Measurements from ENCODE around the gene ITIH4. TPM values are rescaled to one million over a fixed set of nuclear protein-coding genes. Genes with fewer than 3 reads are reported as not detected.

The ITIH4 gene
- total and polyA plus RNA-seq, 2 of the 13 experiments (the other 11 are each of a cell fraction or from before 2014, with no cell fraction given): 2.7 to 5.3 TPM

GRCh38 chr3:52787672-52788625, 42.5 kb downstream of the ITIH4 start (continued):
- TF ChIP-seq HMGXB4 (CRISPR knock-in tag; IDR thresholded peaks at IDR 0.05; ENCODE audit: borderline replicate concordance in 1 of 2, low read depth in 1 of 2) (0 out of 4 replicates have a peak, but pooled peaks of 1 of the 2 experiments have one; percentile 34), ZNF260 (CRISPR knock-in tag; IDR thresholded peaks at IDR 0.05; ENCODE audit: borderline replicate concordance, low read depth) (no peak), AGO1 (IDR thresholded peaks at IDR 0.05; ENCODE audit: low read depth, low read length, poor library complexity, severe bottlenecking) (no peak), ZNF383 (CRISPR knock-in tag; IDR thresholded peaks at IDR 0.05; ENCODE audit: borderline replicate concordance) (no peak), HNF4A (CRISPR knock-in tag; IDR thresholded peaks at IDR 0.05) (no peak), DDIT3 (CRISPR knock-in tag; IDR thresholded peaks at IDR 0.05) (no peak), ZUFSP (CRISPR knock-in tag; IDR thresholded peaks at IDR 0.05; ENCODE audit: borderline replicate concordance) (no peak), MTERF4 (CRISPR knock-in tag; IDR thresholded peaks at IDR 0.05) (no peak), BCL6 (CRISPR knock-in tag; IDR thresholded peaks at IDR 0.05) (no peak), ZSCAN29 (CRISPR knock-in tag; conservative IDR thresholded peaks at IDR 0.05) (no peak), DMAP1 (CRISPR knock-in tag; IDR thresholded peaks at IDR 0.05) (no peak), ZFP41 (CRISPR knock-in tag; IDR thresholded peaks at IDR 0.05; ENCODE audit: borderline replicate concordance) (no peak), POGK (CRISPR knock-in tag; conservative IDR thresholded peaks at IDR 0.05) (no peak), CBFB (CRISPR knock-in tag; IDR thresholded peaks at IDR 0.05) (no peak), SRSF4 (IDR thresholded peaks at IDR 0.05; ENCODE audit: low read depth, low read length, poor library complexity, severe bottlenecking) (no peak), ZNF644 (CRISPR knock-in tag; IDR thresholded peaks at IDR 0.05; ENCODE audit: low read depth) (no peak), IKZF1 (IDR thresholded peaks at IDR 0.05) (no peak), KDM5A (IDR thresholded peaks at IDR 0.05; ENCODE audit: borderline replicate concordance, low read length) (no peak), SMARCE1 (IDR thresholded peaks at IDR 0.05; ENCODE audit: borderline replicate concordance) (no peak), ZBTB38 (CRISPR knock-in tag; IDR thresholded peaks at IDR 0.05) (no peak), NR2F6 (IDR thresholded peaks at IDR 0.05) (no peak), NR2F6 (CRISPR knock-in tag; IDR thresholded peaks at IDR 0.05) (no peak), ZSCAN22 (CRISPR knock-in tag; IDR thresholded peaks at IDR 0.05) (no peak), PRPF4 (IDR thresholded peaks at IDR 0.05; ENCODE audit: low read depth, low read length, poor library complexity, severe bottlenecking) (no peak)

Data from HepG2 (cell line).